Epithelial cell of esophagus (primary cell): ENCODE results near the gene KCNA2.
A peak's percentile ranks its signal among the peaks of the same experiment; 100 is the strongest.

ENCODE experiments used
- DNase-seq: peaks from one replicate; pipeline ENCODE4 v3.0.0; 2010; ENCODE audit warnings: low read depth
- H3K4me3 ChIP-seq: 2 replicates; pipeline ENCODE4 v1.5.1; 2011; ENCODE audit warnings: mild to moderate bottlenecking, low read length, control low read depth
- CTCF ChIP-seq: IDR thresholded peaks from 2 replicates; pipeline ENCODE4 v1.5.1; 2011; ENCODE audit warnings: low read depth, mild to moderate bottlenecking, low read length, control low read depth, inconsistent platforms; ENCODE audit not compliant: insufficient read depth; ENCODE audit errors: missing control alignments

Gene KCNA2

GRCh38 chr1:110628323-110629105, 22.4 kb upstream of the KCNA2 start:
- H3K4me3 ChIP-seq: no peak overlapping the region
- DNase-seq: no peak
- no peak for TF ChIP-seq CTCF

GRCh38 chr1:110627764-110628163, 21.6 kb upstream of the KCNA2 start:
- DNase-seq: no peak
- no peak overlapping the region for H3K4me3 ChIP-seq
- no peak for TF ChIP-seq CTCF

- no peak for DNase-seq
- H3K4me3 ChIP-seq: no peak overlapping the region
- no peak for TF ChIP-seq CTCF
Observed at GRCh38 chr1:110626889-110627288, 20.7 kb upstream of the KCNA2 start.

- no peak for DNase-seq
- TF ChIP-seq CTCF: no peak
Observed at GRCh38 chr1:110620686-110621085, 14.5 kb upstream of the KCNA2 start.

GRCh38 chr1:110620250-110620615, 14.1 kb upstream of the KCNA2 start:
- TF ChIP-seq CTCF: no peak
- no peak for DNase-seq
- H3K4me3 ChIP-seq: no peak overlapping the region

More at GRCh38 chr1:110620686-110621085, 14.5 kb upstream of the KCNA2 start:
- H3K4me3 ChIP-seq: no peak overlapping the region

GRCh38 chr1:110619412-110620249, 13.5 kb upstream of the KCNA2 start:
- TF ChIP-seq CTCF: peak; percentile 87
- no peak overlapping the region for H3K4me3 ChIP-seq
- peak; percentile 78 for DNase-seq
